GM21390 (cell line): ENCODE measurements around the gene PDSS2.
"Not testable (repeated sequence)": the region's sequence is repeated elsewhere in the genome, so short reads cannot be mapped to it uniquely, and the experiment has no call there.

ENCODE experiments used
- ATAC-seq: cut with Tn5 transposase; IDR thresholded peaks from one replicate; pipeline ENCODE4 v1.9.1; 2021; ENCODE audit not compliant: unreplicated experiment

PDSS2 gene

GRCh38 chr6:107459283-107460082, at the start of gene PDSS2:
TSS of gene PDSS2 (minus strand) at chr6:107459564. CDS start at chr6:107459285, 279 bp downstream.
- peak; percentile 95 for ATAC-seq

- ATAC-seq: no peak
Measured at GRCh38 chr6:107506145-107506544, 46.8 kb upstream of the PDSS2 start.

- ATAC-seq: no peak
Measured at GRCh38 chr6:107504270-107505026, 45.1 kb upstream of the PDSS2 start.

- ATAC-seq: no peak
Measured at GRCh38 chr6:107496892-107497684, 37.7 kb upstream of the PDSS2 start.

GRCh38 chr6:107495971-107496370, 36.6 kb upstream of the PDSS2 start:
- no peak for ATAC-seq

GRCh38 chr6:107495196-107495643, 35.9 kb upstream of the PDSS2 start:
- ATAC-seq: no peak

GRCh38 chr6:107493158-107494057, 34.0 kb upstream of the PDSS2 start:
- ATAC-seq: no peak

GRCh38 chr6:107491760-107492660, 32.6 kb upstream of the PDSS2 start:
- no peak for ATAC-seq

GRCh38 chr6:107491138-107491609, 31.8 kb upstream of the PDSS2 start:
- no peak for ATAC-seq

GRCh38 chr6:107490566-107491137, 31.3 kb upstream of the PDSS2 start:
- ATAC-seq: no peak

- ATAC-seq: peak; percentile 45
Measured at GRCh38 chr6:107489636-107490565, 30.5 kb upstream of the PDSS2 start, which contains the start of gene SOBP. TSS of gene SOBP (plus strand) at chr6:107490117. CDS start at chr6:107490617, 500 bp downstream.

GRCh38 chr6:107488875-107489635, 29.7 kb upstream of the PDSS2 start:
- no peak for ATAC-seq

- no peak for ATAC-seq
Measured at GRCh38 chr6:107488174-107488874, 29.0 kb upstream of the PDSS2 start.

GRCh38 chr6:107485157-107485556, 25.8 kb upstream of the PDSS2 start:
- ATAC-seq: no peak

- no peak for ATAC-seq
Measured at GRCh38 chr6:107479089-107479690, 19.8 kb upstream of the PDSS2 start.

- not testable (repeated sequence) for ATAC-seq
Measured at GRCh38 chr6:107475826-107476225, 16.5 kb upstream of the PDSS2 start.
